Muscle layer of duodenum (tissue), 2 donors: ENCODE results near the gene NMRK2.
A peak's percentile ranks its signal among the peaks of the same experiment; 100 is the strongest.

ENCODE experiments used
- H3K27ac ChIP-seq: one replicate; pipeline ENCODE4 v1.7.0; 2013; ENCODE audit warnings: mild to moderate bottlenecking, low read length
- H3K27me3 ChIP-seq: one replicate; pipeline ENCODE4 v1.7.0; 2013; ENCODE audit warnings: low read depth, mild to moderate bottlenecking, control low read depth, low read length
- H3K36me3 ChIP-seq, 2 donors: one replicate each; pipeline ENCODE4 v1.7.0; 2013; ENCODE audit warnings: low read length in 2 of 2, control low read depth in 1 of 2, mild to moderate bottlenecking in 1 of 2; ENCODE audit not compliant: insufficient read depth in 2 of 2, control insufficient read depth in 1 of 2
- H3K4me1 ChIP-seq, 2 donors: one replicate each; pipeline ENCODE4 v1.7.0; 2013; ENCODE audit warnings: low read length in 2 of 2, mild to moderate bottlenecking in 2 of 2, control low read depth in 1 of 2, moderate library complexity in 1 of 2; ENCODE audit not compliant: insufficient read depth in 2 of 2, control insufficient read depth in 1 of 2
- H3K4me3 ChIP-seq, 2 donors: one replicate each; pipeline ENCODE4 v1.7.0; 2013; ENCODE audit warnings: low read length in 2 of 2, low read depth in 1 of 2, mild to moderate bottlenecking in 1 of 2
- H3K9me3 ChIP-seq, 2 donors: one replicate each; pipeline ENCODE4 v1.7.0; 2013; ENCODE audit warnings: low read length in 2 of 2, control low read depth in 1 of 2, mild to moderate bottlenecking in 1 of 2; ENCODE audit not compliant: control insufficient read depth in 1 of 2
- donor health status: healthy.

The NMRK2 gene

DNA sequence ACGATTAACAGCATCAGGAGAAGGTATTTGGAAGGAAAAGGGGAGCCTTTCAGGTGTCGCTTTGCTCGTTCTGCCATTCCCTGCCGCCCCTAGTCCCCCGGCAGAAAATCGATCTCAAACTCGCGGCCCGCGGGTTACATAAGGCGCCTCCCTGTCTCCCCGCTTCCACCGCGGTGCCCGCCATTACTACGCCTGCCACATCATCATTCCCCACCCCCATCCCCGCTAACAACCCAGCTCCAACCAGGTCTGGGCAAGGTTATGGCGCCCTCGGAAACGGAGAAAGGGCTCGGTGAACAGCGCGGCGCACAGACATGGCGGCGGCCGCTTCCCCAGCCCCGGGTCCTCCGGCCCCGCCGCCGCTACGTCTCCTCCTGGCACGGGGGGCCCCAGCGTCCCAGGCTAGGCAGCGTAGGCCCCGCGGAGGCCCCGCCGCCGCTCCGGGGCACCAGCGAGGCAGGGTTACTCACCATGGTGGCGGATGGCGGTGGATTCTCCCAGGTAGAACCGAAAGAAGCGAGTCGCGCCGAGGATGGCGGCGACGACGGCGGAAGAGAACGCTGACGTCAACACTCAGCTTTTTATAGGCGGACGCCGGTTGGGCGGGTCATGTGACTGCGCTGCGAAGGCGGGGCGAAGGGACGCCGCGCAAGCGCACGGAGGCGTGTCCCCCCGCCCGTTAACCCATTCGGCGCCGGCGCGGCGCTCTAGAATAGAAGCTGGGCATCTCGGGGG, 52.2 kb downstream of the NMRK2 start, which contains the start of gene EEF2:
Gene EEF2, minus strand, starts transcription at position 556 of the 735 bp plus-strand sequence. Its CDS starts 83 bp downstream, at position 473.
- Histone ChIP-seq H3K4me1 (peaks cover 8 to 47% of the 10 kb centered on the region in 2 donors), H3K9me3 (no peaks in the 10 kb centered on the region), H3K4me3 (peak within 1 kb of the TSS; percentile 77 to 81), H3K36me3 (peaks cover 41 to 42% of the 10 kb centered on the region in 2 donors), H3K27me3 (no peaks in the 10 kb centered on the region), H3K27ac (peak within 1 kb of the TSS; percentile 95)

DNA sequence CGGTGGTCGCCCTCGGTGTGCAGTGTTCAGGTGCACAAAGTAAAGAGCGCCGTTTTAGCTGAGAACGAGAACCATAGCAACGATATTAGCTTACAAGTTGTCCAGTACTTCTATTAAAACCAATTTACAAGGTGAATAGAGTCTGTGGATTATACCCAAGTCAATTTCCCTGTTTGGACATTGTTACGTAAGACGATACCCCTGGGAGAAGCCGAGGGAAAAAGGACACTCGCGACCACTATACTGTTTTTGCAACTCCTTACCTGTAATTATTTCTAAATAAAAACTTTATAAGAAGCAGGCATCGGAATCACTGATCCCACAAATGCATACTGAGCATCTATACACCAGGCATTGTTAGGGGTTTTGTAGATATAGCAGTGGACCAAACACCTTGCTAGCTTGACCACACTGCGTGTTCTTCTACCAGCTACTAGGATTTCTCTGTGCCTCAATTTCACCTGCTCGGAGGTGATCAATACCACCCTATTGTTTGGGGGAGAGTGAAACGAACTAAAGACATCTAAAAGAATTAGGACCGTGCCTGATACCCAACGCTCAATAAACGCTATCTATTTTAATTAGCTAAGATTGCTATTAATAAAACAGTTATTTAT, 52.9 kb downstream of the NMRK2 start:
- H3K36me3 ChIP-seq, result peaks cover 34 to 35% of the 10 kb centered on the region in 2 donors
- H3K9me3 ChIP-seq, result no peaks in the 10 kb centered on the region
- peak overlapping the region; percentile 77 to 81 for H3K4me3 ChIP-seq
- H3K27me3 ChIP-seq, result no peaks in the 10 kb centered on the region
- peak overlapping the region; percentile 53 for H3K27ac ChIP-seq
- H3K4me1 ChIP-seq, result peaks cover 8 to 47% of the 10 kb centered on the region in 2 donors

DNA sequence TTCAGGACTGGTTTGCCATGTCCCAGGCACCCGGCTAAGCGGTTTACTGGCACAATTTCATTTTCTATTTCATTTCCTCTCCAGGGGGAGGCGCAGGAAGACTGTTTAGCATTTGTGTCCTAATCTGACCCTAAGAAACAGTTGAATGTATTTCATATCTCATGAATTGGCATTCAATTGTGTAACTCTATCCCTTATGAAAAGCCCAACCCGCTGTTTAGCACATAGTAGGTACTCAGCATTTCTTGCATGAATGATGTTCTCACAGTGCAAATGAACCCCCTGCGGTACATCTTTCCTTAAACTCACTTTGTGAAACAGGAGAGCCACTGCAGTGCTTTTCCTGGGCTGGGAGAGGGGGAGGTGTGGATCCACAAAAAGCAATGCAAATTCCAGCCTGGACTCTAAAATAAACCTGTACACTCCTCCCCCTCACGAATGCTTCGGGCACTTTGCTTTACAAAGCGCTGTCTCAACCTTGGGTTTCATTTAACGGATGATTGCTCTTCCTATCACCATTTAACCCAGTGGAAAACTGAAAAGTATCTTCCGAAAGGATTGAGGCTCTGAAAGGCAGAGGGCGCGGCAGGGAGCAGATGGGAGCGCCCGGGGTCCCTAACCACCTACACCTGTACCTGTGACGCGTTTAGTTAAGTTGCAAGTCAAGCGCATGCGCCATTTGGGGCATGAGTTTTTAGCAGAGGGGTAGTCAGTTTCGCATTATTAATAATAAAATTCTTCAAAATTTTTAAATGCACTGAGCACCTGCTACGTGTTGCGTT, 53.6 kb downstream of the NMRK2 start:
- Histone ChIP-seq H3K9me3 (no peaks in the 10 kb centered on the region), H3K36me3 (peaks cover 27 to 28% of the 10 kb centered on the region in 2 donors), H3K27me3 (no peaks in the 10 kb centered on the region), H3K27ac (peak overlapping the region; percentile 53), H3K4me3 (peak overlapping the region; percentile 77 to 81), H3K4me1 (peaks cover 8 to 47% of the 10 kb centered on the region in 2 donors)

DNA sequence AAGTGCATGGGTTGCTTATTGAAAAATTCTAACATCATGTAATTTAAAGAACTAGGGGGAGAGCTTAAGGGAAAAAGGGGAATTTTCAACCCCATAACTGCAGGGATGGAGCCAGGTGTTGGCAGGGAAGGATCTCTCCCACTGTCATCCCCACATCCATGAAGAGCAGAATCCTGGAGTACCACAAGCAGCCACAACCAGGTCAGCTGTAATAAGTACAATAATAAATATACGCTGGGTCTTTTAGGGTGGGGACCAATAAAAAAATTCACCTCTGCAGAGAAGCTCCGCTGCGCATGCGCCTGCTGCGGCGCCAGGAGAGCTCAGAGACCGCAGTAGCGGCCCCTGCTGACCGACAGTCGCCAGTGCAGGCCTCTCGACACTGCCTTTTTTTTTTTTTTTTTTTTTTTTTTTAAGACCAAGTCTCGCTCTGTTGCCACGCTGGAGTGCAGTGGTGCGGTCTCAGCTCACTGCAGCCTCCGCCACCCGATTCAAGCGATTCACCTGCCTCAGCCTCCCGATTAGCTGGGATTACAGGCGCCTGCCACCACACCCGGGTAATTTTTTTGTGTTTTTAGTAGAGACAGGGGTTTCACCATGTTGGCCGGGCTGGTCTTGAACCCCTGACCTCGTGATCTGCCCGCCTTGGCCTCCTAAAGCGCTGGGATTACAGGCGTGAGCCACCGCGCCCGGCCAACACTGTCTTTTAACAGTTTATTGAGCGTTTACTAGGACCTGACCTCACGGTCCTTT, 54.9 kb downstream of the NMRK2 start:
- Histone ChIP-seq H3K4me3 (peak overlapping the region in 1 of 2 donors; percentile 37), H3K27ac (no peak overlapping the region), H3K36me3 (peaks cover 13 to 15% of the 10 kb centered on the region in 2 donors), H3K27me3 (no peaks in the 10 kb centered on the region), H3K9me3 (no peaks in the 10 kb centered on the region), H3K4me1 (peaks cover 8 to 43% of the 10 kb centered on the region in 2 donors)

DNA sequence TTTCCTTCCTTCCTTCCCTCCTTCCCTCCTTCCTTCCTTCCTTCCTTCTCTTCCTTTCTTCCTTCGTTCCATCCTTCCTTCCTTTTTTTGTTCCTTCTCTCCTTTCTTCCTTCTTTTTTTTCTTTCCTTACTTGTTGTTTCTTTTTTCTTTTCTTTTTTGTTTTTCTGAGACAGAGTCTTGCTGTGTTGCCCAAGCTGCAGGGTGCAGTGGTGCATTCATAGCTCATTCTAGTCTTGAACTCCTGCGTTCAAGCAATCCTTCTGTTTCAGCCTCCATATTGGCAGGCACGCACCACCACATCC, 57.9 kb downstream of the NMRK2 start:
- Histone ChIP-seq H3K4me3 (no peak overlapping the region), H3K27ac (no peak overlapping the region), H3K27me3 (no peaks in the 10 kb centered on the region), H3K4me1 (peaks cover 0 to 24% of the 10 kb centered on the region in 2 donors), H3K36me3 (no peaks in the 10 kb centered on the region), H3K9me3 (no peaks in the 10 kb centered on the region)
